Panc1 (cell line): Measurements from ENCODE around the gene UHRF2. TPM values are rescaled to one million over a fixed set of nuclear protein-coding genes. Genes with fewer than 3 reads are reported as not detected.

Experiments used
- ATAC-seq: fragments of 200-7000 bp; cut with Tn5 transposase; 2 replicates; pipeline ENCODE4 v1.9.1; 2020; ENCODE audit warnings: mild to moderate bottlenecking, moderate library complexity
- BruUV-seq: library from RNA; stranded (reverse); fragments of 400-500 nt; replicated peaks from 2 replicates; lab custom pipeline; 2021; lab: Mats Ljungman, UMichigan
- CTCF ChIA-PET: fragments of 300-600 bp; sonication (Branson Sonifier 250); formaldehyde crosslinking; loops from one replicate; lab custom pipeline; 2022; ENCODE audit warnings: antibody characterized with exemption; lab: Charles Lee
- POLR2A ChIA-PET: fragments of 300-600 bp; sonication (Branson Sonifier 250); formaldehyde crosslinking; loops from one replicate; lab custom pipeline; 2022; ENCODE audit warnings: antibody characterized with exemption; lab: Charles Lee
- DNase-seq: peaks from one replicate; pipeline ENCODE4 v3.0.0-alpha.2; 2010; ENCODE audit warnings: low read depth, low spot score
- H3K27ac ChIP-seq: 2 replicates; pipeline ENCODE4 v1.5.1; 2011; ENCODE audit warnings: mild to moderate bottlenecking, low read length, inconsistent platforms
- H3K27me3 ChIP-seq: fragments of 200-500 bp; sonication (Bioruptor generic); 2 replicates; pipeline ENCODE4 v1.6.0; 2014; ENCODE audit warnings: low read length, inconsistent platforms; ENCODE audit not compliant: control insufficient read depth, insufficient read depth
- H3K36me3 ChIP-seq: fragments of 200-500 bp; sonication (Bioruptor generic); 2 replicates; pipeline ENCODE4 v1.5.1; 2014; ENCODE audit warnings: inconsistent platforms, mild to moderate bottlenecking, low read length, moderate library complexity; ENCODE audit not compliant: control insufficient read depth, insufficient read depth
- H3K4me1 ChIP-seq: 2 replicates; pipeline ENCODE4 v1.5.1; 2011; ENCODE audit warnings: inconsistent platforms, mild to moderate bottlenecking, low read length, moderate library complexity; ENCODE audit not compliant: control insufficient read depth, insufficient read depth
- H3K4me3 ChIP-seq, 2 experiments: 2 replicates each; pipeline ENCODE4 v1.5.1; 2011 to 2012; ENCODE audit warnings: low read depth in 2 of 2, low read length in 2 of 2, mild to moderate bottlenecking in 2 of 2, inconsistent platforms in 1 of 2, moderate library complexity in 1 of 2
- H3K9me3 ChIP-seq: fragments of 200-500 bp; sonication (Bioruptor generic); 2 replicates; pipeline ENCODE4 v1.5.1; 2014; ENCODE audit warnings: low read depth, mild to moderate bottlenecking, inconsistent platforms, low read length, moderate library complexity; ENCODE audit not compliant: control insufficient read depth, insufficient read depth
- CTCF ChIP-seq: fragments of 450-650 bp; IDR thresholded peaks from 2 replicates; pipeline ENCODE4 v1.5.1; 2017; ENCODE audit warnings: mild to moderate bottlenecking
- POLR2AphosphoS5 ChIP-seq: IDR thresholded peaks from 2 replicates; pipeline ENCODE4 v1.6.1; 2012; ENCODE audit warnings: mild to moderate bottlenecking, low read depth, low read length, moderate library complexity
- SIN3A ChIP-seq: IDR thresholded peaks from 2 replicates; pipeline ENCODE4 v1.6.1; 2012; ENCODE audit warnings: low read depth, mild to moderate bottlenecking, low read length, moderate library complexity, borderline replicate concordance; ENCODE audit not compliant: insufficient read depth
- TCF7L2 ChIP-seq: IDR thresholded peaks from 2 replicates; pipeline ENCODE4 v1.6.1; 2011; ENCODE audit warnings: mild to moderate bottlenecking, low read depth, low read length, inconsistent platforms
- in situ Hi-C: cut with HindIII; loops from 2 replicates; pipeline ENCODE4 v1.10.0; 2016; ENCODE audit warnings: low sequenced_read_pairs, low pct_unique_long_range_greater_than_20kb
- intact Hi-C: fragments of 100-400 bp; cut with micrococcal nuclease; formaldehyde crosslinking; loops from one replicate; pipeline ENCODE4 v1.10.0; 2022; ENCODE audit not compliant: unreplicated experiment
- total RNA-seq: library from RNA; stranded (reverse); gene quantifications from one replicate; pipeline ENCODE4 v1.2.1, GENCODE V29; 2021; ENCODE audit not compliant: unreplicated experiment
- TF ChIP-seq, protein P1 (sequence below), 2 experiments: IDR thresholded peaks; 2 replicates each; pipeline ENCODE4 v1.6.1; 2011 to 2012; ENCODE audit warnings: low read depth in 2 of 2, control low read depth in 1 of 2, low read length in 1 of 2, mild to moderate bottlenecking in 1 of 2, moderate library complexity in 1 of 2; ENCODE audit not compliant: insufficient read depth in 1 of 2

Gene UHRF2
- total RNA-seq, 1 experiment from 2014 or later, result 17.2 TPM

GRCh38 chr9:6415266-6415665, 2.3 kb downstream of the UHRF2 start:
- no peak for ATAC-seq
- in situ Hi-C loops (no loop called here), intact Hi-C loops (no loop called here)
- TF ChIP-seq, protein P1, sequence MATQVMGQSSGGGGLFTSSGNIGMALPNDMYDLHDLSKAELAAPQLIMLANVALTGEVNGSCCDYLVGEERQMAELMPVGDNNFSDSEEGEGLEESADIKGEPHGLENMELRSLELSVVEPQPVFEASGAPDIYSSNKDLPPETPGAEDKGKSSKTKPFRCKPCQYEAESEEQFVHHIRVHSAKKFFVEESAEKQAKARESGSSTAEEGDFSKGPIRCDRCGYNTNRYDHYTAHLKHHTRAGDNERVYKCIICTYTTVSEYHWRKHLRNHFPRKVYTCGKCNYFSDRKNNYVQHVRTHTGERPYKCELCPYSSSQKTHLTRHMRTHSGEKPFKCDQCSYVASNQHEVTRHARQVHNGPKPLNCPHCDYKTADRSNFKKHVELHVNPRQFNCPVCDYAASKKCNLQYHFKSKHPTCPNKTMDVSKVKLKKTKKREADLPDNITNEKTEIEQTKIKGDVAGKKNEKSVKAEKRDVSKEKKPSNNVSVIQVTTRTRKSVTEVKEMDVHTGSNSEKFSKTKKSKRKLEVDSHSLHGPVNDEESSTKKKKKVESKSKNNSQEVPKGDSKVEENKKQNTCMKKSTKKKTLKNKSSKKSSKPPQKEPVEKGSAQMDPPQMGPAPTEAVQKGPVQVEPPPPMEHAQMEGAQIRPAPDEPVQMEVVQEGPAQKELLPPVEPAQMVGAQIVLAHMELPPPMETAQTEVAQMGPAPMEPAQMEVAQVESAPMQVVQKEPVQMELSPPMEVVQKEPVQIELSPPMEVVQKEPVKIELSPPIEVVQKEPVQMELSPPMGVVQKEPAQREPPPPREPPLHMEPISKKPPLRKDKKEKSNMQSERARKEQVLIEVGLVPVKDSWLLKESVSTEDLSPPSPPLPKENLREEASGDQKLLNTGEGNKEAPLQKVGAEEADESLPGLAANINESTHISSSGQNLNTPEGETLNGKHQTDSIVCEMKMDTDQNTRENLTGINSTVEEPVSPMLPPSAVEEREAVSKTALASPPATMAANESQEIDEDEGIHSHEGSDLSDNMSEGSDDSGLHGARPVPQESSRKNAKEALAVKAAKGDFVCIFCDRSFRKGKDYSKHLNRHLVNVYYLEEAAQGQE (IDR thresholded peaks at IDR 0.05; ENCODE audit: insufficient read depth in 1 of 2, low read depth in 2 of 2, low read length in 1 of 2), result no peak
- TF ChIP-seq POLR2AphosphoS5, result no peak
- no peak for DNase-seq
- Histone ChIP-seq H3K4me1 (no peaks in the 10 kb centered on the region), H3K27me3 (no peaks in the 10 kb centered on the region), H3K4me3 (peak overlapping the region; percentile 65 to 74), H3K36me3 (no peaks in the 10 kb centered on the region; the same call in 1 of the 2 replicates), H3K9me3 (no peaks in the 10 kb centered on the region), H3K27ac (0 out of 2 replicates have a peak overlapping the region, but pooled peaks have one; percentile 73)
- ChIA-PET CTCF (no interaction called here), POLR2A (no interaction called here)
- BruUV-seq, result TSS peak; percentile 63

GRCh38 chr9:6417186-6417585, 4.2 kb downstream of the UHRF2 start:
- DNase-seq (no peak), ATAC-seq (no peak)
- Histone ChIP-seq H3K27ac (no peak overlapping the region), H3K4me3 (no peak overlapping the region), H3K36me3 (no peaks in the 10 kb centered on the region; the same call in 1 of the 2 replicates), H3K27me3 (no peaks in the 10 kb centered on the region), H3K4me1 (no peaks in the 10 kb centered on the region; the same call in 1 of the 2 replicates), H3K9me3 (no peaks in the 10 kb centered on the region)
- in situ Hi-C loops (no loop called here), intact Hi-C loops (no loop called here)
- POLR2A ChIA-PET, result no interaction called here
- TF ChIP-seq CTCF (no peak), TCF7L2 (no peak), POLR2AphosphoS5 (no peak), SIN3A (no peak)
- TF ChIP-seq, protein P1 (IDR thresholded peaks at IDR 0.05; ENCODE audit: insufficient read depth in 1 of 2, low read depth in 2 of 2, low read length in 1 of 2), result no peak
- BruUV-seq, result no TSS peak
- CTCF ChIA-PET, result no interaction called here
